GM18873 (cell line): ENCODE results near the gene MKI67.

Source experiments
- ATAC-seq: cut with Tn5 transposase; IDR thresholded peaks from one replicate; pipeline ENCODE4 v1.9.1; 2021; ENCODE audit warnings: mild to moderate bottlenecking, moderate library complexity, moderate number of reproducible peaks; ENCODE audit not compliant: unreplicated experiment, low FRiP score

MKI67 gene

DNA sequence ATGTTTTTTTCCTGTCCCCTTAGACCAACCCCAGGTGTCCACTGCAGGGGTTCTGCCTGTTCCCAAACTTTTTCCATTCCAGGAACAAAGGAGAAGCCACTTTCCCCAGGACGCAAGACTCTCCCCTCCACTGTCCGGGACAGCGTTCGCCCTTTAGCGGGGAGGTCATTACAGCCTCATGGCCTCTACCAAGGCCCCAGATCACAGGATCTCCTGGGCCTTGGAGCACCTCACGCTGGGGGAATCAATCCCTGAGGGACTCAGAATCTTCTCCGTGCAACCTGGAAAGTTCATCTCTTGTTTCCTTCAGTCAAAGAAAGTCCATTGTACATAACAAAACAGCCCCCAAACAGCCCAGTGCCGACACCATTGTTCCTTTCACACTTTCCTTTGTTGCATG is 41.2 kb downstream of the MKI67 start:
- no peak for ATAC-seq

DNA sequence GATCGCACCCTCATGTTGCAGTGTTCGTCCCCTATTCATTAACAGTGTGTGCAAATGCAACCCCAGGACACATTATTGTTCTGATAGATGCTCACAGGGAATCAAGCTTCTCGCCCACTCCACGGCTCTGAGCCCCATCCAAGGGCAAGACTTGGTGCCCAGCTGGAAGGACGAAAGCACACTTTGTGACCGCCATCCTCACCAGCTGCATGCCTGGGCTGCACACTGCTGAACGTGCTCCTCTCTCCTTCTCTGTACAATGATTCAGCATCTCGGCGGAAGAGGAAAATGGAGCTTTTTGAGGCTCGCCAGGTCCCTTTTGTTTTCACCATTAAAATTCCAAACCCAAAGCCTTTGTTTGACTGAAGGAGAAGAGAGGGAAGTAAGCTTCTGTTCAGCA is 41.9 kb downstream of the MKI67 start:
- no peak for ATAC-seq

DNA sequence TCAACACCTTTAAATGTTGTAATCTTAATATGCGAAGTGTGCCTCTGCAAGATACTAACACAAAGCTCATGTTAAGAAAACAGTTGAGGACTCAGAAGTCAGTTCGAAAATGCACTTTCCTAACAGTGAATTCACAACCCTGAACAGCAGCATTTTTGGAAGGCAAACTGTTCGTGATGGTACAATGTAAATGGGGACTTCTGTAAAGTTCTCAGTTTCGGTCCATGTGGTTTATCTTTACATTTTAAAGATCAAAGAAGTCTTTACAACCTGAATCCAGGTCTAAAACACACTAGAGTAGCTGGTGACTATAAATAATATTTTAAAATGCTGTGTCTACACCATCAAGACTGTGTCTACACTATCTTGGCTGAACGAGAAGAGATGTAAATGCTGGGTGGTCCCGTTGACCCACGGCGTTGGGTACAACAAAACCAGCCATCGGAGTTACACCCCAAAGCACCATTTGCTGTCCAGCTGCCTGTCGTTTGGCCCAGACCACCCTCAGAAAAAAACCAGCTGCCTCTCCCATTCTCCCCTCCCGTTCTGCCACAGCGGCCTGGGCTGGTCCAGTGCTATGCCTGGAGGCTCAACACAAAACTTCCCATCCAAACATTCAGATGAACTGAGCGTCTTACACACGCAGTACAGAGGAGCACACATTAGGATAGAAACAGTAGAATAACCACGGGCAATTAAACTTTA is 42.9 kb downstream of the MKI67 start:
- ATAC-seq: no peak

DNA sequence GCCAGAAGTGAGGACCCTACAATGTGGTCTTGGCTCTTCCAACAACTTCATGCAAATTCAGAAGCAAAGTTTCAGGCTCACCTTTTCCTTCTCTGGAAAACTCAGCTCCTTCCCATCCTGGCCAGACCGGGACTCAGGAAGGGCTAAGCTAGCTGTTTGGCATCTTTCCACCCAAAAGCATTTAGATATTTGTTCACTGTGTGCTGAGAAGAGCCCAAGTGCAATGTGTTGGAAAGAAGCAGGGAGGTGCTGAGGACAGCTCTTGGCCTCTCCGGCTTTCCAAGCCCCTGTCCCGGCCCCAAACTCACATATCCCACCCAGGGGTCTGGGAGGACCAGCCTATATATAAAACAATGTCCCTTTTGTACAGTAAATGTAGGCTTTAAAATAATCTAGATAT is 44.5 kb downstream of the MKI67 start:
- no peak for ATAC-seq

DNA sequence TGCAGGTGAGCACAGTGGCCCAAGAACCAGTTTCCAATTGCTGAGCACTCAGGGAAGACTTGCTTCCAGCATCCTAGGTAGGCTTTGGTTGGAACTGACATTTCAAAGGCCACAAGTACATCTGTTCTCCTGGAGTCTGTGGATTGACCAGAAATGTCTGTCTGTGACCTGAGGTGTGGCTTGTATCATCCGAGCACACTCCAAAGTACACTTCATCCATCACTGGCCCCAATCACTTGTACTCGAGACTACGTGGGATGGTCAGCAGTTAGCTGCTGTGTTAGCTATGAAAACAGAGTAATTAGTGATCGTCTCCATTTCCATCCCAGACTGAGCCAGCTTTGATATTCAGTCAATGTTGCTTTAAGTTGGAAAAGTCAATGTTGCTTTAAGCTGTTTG is 45.0 kb downstream of the MKI67 start:
- ATAC-seq: no peak

DNA sequence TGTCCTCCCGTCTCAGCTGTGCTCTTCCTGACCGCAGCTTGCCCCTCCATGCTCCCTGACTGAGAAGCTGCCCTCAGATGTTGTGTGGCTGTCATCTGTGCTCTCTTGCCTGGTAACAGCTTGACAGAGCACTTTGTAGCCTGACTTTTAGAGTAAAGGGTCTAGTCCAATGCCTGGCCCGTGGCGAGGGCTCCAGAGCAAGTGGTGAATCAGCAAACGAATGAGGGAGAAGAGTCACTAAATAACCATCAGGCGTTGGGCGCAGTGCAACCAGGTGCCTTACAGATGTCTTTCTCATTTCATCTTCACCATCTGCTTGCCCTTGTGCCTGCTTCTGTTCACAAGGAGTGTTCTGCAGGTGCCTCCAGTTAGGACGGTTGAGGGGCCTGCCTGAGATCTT is 45.6 kb downstream of the MKI67 start:
- ATAC-seq: no peak

DNA sequence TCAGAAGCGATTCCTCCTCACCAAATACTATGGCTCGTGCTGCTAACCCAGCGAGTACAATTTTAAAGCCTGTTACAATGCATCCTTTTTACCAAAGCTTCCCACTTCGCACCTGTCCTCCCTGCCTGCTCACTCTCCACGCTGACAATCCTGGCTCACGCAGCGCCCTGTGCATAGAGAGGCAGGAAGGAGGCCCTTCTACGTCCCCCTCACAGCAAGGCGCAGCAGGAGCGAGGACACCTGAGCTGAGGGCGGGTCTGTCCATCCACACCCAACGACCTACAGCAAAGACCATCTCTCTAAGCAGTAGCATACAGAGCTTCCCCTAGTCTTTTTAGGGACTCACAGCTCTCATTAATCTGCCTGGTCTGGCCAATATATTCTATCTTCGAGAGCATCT is 46.0 kb downstream of the MKI67 start:
- no peak for ATAC-seq

DNA sequence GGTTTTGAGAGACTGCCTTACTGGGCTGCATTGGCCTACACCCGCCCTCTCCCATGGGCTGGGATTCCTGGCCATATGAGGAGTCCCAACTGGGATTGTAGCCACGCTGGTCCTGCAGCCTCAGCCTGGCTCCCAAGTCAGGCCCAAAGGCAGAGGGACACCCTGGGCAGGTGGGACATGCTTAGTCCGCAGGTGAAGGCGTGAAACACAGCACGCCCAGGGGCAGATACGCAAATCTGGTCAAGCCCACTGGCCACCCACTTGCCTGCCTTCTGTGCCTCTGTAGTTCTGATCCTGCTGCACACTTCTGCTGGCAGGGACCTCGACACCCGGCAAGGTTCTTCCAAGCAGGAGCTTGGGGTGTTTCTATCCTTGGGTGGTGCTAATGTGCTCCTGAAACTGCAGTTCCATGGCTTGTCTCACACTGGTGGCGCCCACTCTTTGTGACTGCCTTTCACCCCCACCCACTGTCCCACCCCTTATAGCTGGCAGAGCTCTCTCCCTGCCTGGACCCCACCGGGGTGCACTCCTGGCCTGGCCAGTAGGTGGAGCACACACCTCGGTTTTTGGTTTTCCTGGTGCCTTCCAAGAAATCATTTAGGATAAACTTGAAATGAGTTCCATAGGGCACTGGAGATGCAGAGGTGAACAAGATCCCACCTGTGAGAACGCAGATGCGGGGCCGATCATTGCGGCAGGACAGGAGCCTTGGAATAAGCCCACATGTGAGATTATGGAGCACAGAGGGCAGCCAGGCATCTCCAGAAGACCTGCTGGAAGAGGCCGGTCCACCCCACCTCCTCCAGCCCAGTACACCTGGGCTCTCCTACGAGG is 47.9 kb downstream of the MKI67 start:
- no peak for ATAC-seq

DNA sequence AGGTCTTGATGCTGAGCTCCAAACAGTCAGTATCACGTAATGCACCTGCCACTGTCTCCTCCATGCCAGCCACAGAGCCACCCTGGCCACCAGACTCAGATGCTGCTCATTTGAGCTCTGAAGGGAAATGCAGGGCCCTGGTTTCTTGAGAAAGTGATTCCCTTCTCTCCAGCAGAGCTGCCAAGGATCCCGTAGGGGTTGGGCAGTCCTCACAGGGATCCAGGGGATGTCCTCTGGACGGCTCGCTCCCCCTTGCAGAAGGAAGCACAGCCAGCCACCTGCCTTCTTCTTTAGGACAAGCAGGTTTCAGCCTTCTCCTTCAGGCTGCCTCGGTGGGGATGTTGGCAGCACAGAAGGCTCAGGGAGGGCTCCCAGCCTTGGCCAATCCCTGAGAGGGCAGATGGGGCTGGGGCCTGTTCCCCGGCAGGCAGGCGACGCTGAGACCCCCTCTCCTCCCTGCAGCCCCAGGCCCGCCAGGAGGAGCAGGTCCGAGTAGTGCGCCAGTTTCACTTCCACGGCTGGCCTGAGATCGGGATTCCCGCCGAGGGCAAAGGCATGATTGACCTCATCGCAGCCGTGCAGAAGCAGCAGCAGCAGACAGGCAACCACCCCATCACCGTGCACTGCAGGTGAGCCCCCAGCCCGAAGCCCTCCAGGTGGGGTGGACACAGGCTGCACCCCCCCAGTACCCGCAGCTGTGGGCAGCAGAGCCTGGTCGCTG is 48.9 kb downstream of the MKI67 start:
- ATAC-seq: no peak

DNA sequence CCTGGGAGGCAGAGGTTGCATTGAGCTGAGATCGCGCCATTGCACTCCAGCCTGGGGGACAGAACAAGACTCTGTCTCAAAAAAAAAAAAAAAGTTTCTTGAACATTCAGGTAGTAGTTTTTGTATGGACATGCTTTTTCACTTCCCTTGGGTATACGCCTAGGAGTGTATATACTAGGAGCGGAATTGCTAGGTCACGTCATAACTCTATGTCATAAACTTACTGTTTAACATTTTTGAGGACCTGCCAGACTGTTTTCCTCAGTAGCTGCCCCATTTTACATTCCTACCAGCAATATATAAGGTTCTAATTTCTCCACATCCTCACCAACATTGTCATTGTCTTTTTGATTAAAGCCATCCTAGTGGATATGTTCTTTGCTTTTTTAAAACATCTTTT is 51.6 kb downstream of the MKI67 start:
- ATAC-seq: no peak

DNA sequence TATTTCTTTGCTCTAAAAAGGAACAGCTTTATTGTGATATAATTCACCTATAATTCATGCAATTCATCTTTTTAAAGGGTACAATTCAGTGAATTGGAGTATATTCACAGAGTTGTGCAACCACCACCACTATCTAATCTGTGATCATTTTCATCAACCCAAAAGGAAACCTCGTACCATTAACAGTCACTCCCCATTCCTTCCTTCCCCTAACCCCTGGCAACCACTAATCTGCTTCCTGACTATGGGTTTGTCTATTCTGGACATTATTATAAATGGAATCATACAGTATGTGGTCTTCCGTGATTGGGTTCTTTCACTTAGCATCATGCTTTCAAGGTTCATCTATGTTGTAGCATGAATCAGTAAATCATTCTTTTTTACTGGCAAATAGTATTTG is 52.3 kb downstream of the MKI67 start:
- no peak for ATAC-seq

DNA sequence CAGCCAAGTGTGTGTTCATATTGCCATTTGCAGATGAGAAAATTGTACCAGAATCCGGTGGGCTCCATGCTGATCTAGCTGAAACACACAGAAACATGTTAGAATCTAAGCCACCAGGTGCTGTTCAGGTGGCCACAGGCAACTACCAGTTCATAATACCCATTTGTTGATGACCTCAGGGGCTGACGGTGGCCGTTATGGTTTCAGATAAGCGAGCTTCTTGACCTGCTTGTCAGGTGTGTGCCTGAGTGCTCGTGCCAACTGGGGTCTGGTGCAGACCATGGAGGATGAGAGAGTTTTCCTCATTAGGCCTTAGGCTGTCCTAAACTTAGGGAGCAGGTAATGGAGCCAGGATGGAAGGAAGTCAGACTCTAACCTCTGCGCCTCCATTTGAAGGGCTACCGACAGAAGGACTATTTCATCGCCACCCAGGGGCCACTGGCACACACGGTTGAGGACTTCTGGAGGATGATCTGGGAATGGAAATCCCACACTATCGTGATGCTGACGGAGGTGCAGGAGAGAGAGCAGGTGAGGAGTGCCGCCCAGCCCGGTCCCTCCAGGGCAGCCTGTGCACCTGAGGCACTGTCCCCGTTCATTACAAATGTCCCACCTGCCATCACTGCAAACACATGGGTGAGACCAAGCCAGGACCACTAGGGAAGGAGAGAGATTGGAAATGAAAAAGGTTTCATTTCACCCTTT is 53.1 kb downstream of the MKI67 start:
- ATAC-seq: no peak

DNA sequence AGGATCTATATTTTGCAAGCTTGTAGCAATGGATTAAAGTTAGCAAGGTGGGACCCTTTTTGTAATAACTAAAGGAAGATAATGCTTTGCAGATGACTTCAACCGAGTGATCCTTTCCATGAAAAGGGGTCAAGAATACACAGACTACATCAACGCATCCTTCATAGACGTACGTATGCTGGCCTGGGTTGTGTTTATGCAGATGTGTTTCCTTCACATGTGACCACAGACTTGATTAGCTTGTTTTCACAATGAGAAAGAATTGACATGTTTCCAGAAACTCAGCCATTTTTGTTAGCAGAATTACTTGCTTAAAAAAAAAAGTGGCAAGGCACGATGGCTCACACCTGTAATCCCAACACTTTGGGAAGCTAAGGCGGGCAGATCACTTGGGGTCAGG is 54.2 kb downstream of the MKI67 start:
- ATAC-seq: no peak

DNA sequence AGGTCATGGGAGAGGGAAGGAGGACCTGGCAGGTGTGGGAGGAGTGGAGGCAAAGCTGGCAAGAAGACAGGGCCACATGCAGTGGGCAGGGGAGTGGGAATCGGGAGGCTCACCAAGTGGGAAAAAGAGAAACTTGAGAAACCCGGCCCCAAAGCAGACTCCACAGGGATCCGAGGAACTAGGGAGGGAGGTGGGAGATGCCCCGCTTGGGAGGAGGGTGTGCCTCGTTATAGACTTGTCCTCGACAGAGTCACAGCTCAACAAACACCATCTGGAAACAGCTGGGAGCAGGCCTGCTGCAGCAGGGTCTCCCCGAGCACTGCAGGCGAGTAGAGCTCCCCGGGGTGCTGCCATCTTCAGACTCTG is 54.8 kb downstream of the MKI67 start:
- ATAC-seq: no peak

DNA sequence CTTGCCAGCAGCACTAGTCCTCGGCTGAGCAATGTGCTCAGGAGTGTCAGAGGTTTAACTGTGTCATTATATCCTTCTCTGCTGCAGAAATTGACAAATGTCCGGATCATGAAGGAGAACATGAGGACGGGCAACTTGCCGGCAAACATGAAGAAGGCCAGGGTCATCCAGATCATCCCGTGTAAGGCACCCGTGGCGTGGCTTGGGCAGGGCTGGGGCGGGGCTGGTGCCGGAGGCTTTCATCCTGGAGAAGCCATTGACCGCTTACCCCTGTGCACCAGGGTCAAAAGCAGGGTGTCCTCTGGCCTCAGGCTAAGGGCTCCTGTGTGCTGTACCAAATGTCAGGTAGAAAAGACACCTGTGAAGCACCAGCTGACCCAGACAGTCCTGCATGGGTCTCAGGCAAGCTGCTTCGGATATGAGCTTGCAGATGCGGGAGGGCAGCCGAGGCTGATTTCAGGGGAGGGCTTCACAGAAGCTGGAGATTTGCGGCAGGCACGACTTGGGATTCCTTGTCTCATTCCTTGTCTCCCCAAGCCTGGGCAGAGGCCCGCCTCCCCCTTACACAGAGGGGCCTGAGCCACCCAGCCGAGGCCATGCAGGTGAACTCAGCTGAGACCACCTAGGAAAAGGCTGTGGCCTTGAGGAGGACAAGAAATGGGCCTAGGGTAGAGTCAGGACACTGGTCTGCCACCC is 55.4 kb downstream of the MKI67 start:
- no peak for ATAC-seq

DNA sequence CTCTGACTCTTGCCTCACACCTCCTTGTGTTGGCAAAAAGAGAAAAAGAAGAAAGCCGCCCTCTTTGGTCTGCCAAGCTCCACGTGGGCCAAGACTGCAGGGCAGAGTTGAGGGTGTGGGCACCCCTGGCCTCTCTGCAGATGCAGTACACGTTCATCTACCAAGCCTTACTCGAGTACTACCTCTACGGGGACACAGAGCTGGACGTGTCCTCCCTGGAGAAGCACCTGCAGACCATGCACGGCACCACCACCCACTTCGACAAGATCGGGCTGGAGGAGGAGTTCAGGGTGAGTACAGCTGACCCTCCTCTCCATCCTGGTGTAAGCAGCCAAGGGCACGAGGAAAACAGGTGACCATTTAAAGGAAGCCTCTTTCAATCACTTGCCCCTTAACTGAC is 56.1 kb downstream of the MKI67 start:
- ATAC-seq: no peak

DNA sequence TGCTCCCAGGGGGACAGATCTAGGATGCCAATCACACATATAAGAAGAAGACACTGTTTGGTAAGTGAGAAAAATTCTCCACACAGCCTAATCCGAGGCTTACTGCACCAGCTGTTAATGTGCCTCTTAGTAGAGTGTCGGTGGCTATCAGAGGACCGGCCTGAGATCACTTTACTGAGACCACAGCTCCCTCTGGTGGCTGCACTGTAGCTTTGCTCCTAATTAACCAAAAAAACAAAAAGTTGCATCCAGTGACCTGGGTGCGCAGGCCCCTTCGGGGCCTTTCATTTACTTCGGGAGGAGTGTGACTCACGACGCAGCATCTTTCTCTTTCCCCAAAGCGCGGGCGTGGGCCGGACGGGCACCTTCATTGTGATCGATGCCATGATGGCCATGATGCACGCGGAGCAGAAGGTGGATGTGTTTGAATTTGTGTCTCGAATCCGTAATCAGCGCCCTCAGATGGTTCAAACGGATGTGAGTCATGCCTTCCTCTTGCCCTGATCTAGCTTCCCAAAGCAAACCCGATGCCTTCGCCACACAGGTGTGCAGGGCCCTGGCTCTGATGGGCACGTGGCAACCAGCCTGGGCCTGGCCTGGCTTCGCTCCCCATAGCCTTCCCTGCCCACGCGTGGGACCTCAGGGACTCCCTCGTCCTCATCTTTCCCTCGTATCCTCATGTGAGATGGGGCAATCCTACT is 56.7 kb downstream of the MKI67 start:
- ATAC-seq: peak; percentile 52

DNA sequence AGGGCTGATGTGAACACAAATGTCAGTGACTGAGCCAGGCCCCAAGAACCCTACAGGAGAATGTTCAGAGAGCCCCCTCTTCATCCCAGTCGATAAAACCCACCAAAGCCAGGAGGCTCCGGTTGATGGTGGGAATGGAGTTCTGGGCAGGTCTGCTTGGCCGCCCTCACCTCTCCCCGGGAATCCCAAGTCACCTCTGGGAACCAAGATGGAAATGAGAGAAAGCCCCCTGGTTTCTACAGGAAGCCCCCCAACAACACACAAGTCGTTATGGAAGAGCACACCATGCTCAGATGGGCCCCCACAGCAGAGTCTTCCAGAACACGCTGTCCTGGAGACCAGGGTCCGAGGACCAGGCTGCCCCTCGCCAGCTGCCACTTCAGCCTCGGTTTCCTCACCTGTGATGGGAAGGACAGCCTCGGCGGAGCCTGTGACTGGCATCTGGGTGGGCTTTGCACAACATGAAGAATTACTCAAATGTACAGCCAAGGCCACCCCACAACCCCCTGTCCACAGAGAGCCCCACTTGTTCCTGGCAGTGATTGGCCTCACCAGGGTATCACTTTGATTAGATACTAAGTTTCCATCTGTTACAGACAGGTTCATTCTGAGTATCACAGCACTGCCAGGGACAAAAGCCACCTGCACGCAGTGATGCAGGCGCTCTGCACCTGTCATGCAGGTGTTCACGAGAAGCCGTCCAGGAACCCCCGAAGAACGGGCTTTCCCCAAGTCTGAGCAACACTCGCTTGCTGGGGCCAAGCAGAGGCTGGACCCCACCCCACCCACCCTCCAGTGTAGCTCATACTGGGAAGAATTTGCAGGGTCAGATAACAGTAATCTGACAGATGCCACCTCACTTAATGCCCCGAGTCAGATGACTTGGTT is 57.6 kb downstream of the MKI67 start:
- peak; percentile 5 for ATAC-seq
